ENCODE results near the gene WDR1. TPM values are rescaled to one million over a fixed set of nuclear protein-coding genes. Genes with fewer than 3 reads are reported as not detected.

The WDR1 gene
- total RNA-seq, 2 experiments from 2014 or later = 77.6 to 152 TPM

DNA sequence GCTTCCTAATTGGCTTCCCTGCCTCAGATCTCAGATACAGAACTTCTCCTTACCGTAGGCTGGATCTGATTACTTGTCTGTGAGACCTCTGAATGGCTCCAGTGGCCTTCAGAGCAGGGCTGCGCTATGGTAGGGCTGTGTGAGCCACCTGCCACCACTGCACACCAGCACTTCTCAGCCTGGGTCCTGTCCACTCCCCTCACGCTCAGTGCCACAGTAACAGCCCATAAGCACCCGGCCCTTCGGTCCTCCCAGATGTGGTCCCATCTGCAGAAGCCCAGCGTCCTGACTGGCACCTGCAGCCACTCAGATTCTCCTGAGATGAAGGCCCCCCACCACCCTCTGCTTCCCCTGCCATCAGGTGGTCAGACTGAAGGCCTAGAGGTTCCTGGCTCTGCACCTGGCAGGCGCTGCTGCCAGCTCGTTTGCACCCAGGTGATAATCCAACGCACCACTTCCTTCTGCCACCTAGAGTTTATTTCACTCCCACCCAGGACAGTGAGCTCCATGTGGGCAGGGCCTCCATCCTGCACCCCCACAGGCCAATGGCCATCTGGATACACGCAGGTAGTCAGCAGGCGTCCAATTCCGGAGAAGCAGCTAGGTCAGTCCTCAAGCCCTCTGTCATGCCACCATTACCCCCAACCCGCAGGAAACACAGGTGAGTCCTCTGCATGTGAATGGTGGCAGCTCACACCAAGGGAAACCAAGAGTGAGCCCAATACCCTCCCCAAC is 5.4 kb downstream of the WDR1 start:
- Histone ChIP-seq H3K4me1 (ENCODE audit: insufficient read depth, low read length, poor library complexity, severe bottlenecking) (peaks cover 11% of the 10 kb centered on the region), H3K27ac (ENCODE audit: low read depth, low read length, poor library complexity, severe bottlenecking) (no peak overlapping the region), H3K4me2 (ENCODE audit: low read length) (no peak overlapping the region), H3K36me3 (ENCODE audit: insufficient read depth, low read length) (peaks cover 95% of the 10 kb centered on the region), H3K9me2 (ENCODE audit: insufficient read depth, low read length) (no peaks in the 10 kb centered on the region), H3K9me3 (ENCODE audit: low read length) (no peaks in the 10 kb centered on the region), H4K20me1 (ENCODE audit: insufficient read depth, low read length) (peaks cover 31% of the 10 kb centered on the region), H2AFZ (ENCODE audit: low read length) (no peak overlapping the region), H3K4me3 (ENCODE audit: low read depth, low read length, poor library complexity, severe bottlenecking) (no peak overlapping the region), H3K79me2 (ENCODE audit: insufficient read depth, low read depth, low read length) (peaks cover 42% of the 10 kb centered on the region; the same call in 1 of the 2 replicates)
- CTCF ChIA-PET (ENCODE audit: unreplicated experiment) = no interaction called here
- BruUV-seq (replicated peaks) = no TSS peak
- intact Hi-C loops (cut with micrococcal nuclease; ENCODE audit: unreplicated experiment) = no loop called here
- no peak for TF ChIP-seq EZH2phosphoT487 (IDR thresholded peaks at IDR 0.05; ENCODE audit: borderline replicate concordance, low read depth, low read length)
- TF ChIP-seq, protein P1, sequence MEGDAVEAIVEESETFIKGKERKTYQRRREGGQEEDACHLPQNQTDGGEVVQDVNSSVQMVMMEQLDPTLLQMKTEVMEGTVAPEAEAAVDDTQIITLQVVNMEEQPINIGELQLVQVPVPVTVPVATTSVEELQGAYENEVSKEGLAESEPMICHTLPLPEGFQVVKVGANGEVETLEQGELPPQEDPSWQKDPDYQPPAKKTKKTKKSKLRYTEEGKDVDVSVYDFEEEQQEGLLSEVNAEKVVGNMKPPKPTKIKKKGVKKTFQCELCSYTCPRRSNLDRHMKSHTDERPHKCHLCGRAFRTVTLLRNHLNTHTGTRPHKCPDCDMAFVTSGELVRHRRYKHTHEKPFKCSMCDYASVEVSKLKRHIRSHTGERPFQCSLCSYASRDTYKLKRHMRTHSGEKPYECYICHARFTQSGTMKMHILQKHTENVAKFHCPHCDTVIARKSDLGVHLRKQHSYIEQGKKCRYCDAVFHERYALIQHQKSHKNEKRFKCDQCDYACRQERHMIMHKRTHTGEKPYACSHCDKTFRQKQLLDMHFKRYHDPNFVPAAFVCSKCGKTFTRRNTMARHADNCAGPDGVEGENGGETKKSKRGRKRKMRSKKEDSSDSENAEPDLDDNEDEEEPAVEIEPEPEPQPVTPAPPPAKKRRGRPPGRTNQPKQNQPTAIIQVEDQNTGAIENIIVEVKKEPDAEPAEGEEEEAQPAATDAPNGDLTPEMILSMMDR (conservative IDR thresholded peaks at IDR 0.05; ENCODE audit: low read length) = no peak
- DNase-seq (ENCODE audit: low spot score) = no peak
- POLR2A ChIA-PET = interaction anchor here (0.6 kb wide), 1 partner anchor 1177 kb away, joined by 3 read pairs; no protein-coding TSS in a partner anchor

GRCh38 chr4:10109995-10110670 is 6.5 kb downstream of the WDR1 start:
- Histone ChIP-seq H4K20me1 (ENCODE audit: insufficient read depth, low read length) (peaks cover 29% of the 10 kb centered on the region), H3K4me1 (ENCODE audit: insufficient read depth, low read length, poor library complexity, severe bottlenecking) (peaks cover 4% of the 10 kb centered on the region), H3K4me2 (ENCODE audit: low read length) (no peak overlapping the region), H3K9me3 (ENCODE audit: low read length) (no peaks in the 10 kb centered on the region), H3K79me2 (ENCODE audit: insufficient read depth, low read depth, low read length) (peaks cover 44% of the 10 kb centered on the region; the same call in 1 of the 2 replicates), H3K9me2 (ENCODE audit: insufficient read depth, low read length) (no peaks in the 10 kb centered on the region), H2AFZ (ENCODE audit: low read length) (no peak overlapping the region), H3K27ac (ENCODE audit: low read depth, low read length, poor library complexity, severe bottlenecking) (no peak overlapping the region), H3K36me3 (ENCODE audit: insufficient read depth, low read length) (peaks cover 100% of the 10 kb centered on the region), H3K4me3 (ENCODE audit: low read depth, low read length, poor library complexity, severe bottlenecking) (no peak overlapping the region)
- no TSS peak for BruUV-seq (replicated peaks)
- TF ChIP-seq EZH2phosphoT487 (IDR thresholded peaks at IDR 0.05; ENCODE audit: borderline replicate concordance, low read depth, low read length) = no peak
- TF ChIP-seq, protein P1 (conservative IDR thresholded peaks at IDR 0.05; ENCODE audit: low read length) = no peak
- CTCF ChIA-PET (ENCODE audit: unreplicated experiment) = no interaction called here
- intact Hi-C loops (cut with micrococcal nuclease; ENCODE audit: unreplicated experiment) = no loop called here
- no peak for DNase-seq (ENCODE audit: low spot score)
- POLR2A ChIA-PET = interaction anchor here (0.6 kb wide), 2 partner anchors 8 to 1176 kb away, joined by 3 to 5 read pairs; no protein-coding TSS in a partner anchor
